ENCODE results near the gene TWF2.
A peak's percentile ranks its signal among the peaks of the same experiment; 100 is the strongest.

TWF2 gene

GRCh38 chr3:52181543-52181942 lies 57.4 kb downstream of the TWF2 start:
- DNase-seq (ENCODE audit: low read depth) = peak; percentile 24
- no peak overlapping the region for H3K4me3 ChIP-seq (ENCODE audit: control insufficient read depth, low read depth, low read length)
- TF ChIP-seq CTCF (IDR thresholded peaks at IDR 0.05; ENCODE audit: control insufficient read depth, insufficient read depth, low read depth, low read length, missing control alignments) = no peak
